GM23338 (cell line): Measurements from ENCODE around the gene SH2D2A. TPM values are rescaled to one million over a fixed set of nuclear protein-coding genes. Genes with fewer than 3 reads are reported as not detected.

Experiments
- ATAC-seq: fragments of 200-7000 bp; cut with Tn5 transposase; 3 replicates; pipeline ENCODE4 v1.9.1; 2020
- DNase-seq: peaks from one replicate; pipeline ENCODE4 v3.0.0-alpha.2; 2015; ENCODE audit warnings: low spot score
- H2AFZ ChIP-seq: fragments of 200-600 bp; sonication (generic); 2 replicates; pipeline ENCODE4 v1.8.0; 2016; ENCODE audit warnings: antibody characterized with exemption, mild to moderate bottlenecking, moderate library complexity
- H3F3A ChIP-seq: fragments of 200-600 bp; sonication (generic); replicated peaks from 2 replicates; pipeline ENCODE4 v1.8.0; 2017; ENCODE audit warnings: antibody characterized with exemption, mixed run types, low read depth
- H3K27ac ChIP-seq: fragments of 200-600 bp; sonication (generic); 2 replicates; pipeline ENCODE4 v1.6.1; 2016; ENCODE audit warnings: low read depth
- H3K27me3 ChIP-seq: fragments of 200-600 bp; sonication (generic); 2 replicates; pipeline ENCODE4 v1.8.0; 2016; ENCODE audit warnings: mild to moderate bottlenecking, mixed run types, moderate library complexity; ENCODE audit not compliant: insufficient read depth
- H3K36me3 ChIP-seq: fragments of 200-600 bp; sonication (generic); 2 replicates; pipeline ENCODE4 v1.8.0; 2016; ENCODE audit warnings: mild to moderate bottlenecking; ENCODE audit not compliant: insufficient read depth
- H3K4me1 ChIP-seq: fragments of 200-600 bp; sonication (generic); 2 replicates; pipeline ENCODE4 v1.8.0; 2016; ENCODE audit warnings: mild to moderate bottlenecking, moderate library complexity; ENCODE audit not compliant: insufficient read depth
- H3K4me2 ChIP-seq: fragments of 200-600 bp; sonication (generic); 2 replicates; pipeline ENCODE4 v1.7.1; 2017; ENCODE audit warnings: mixed run types
- H3K4me3 ChIP-seq: fragments of 200-600 bp; sonication (generic); 2 replicates; pipeline ENCODE4 v1.6.1; 2016; ENCODE audit warnings: mixed run types
- H3K79me2 ChIP-seq: fragments of 200-600 bp; sonication (generic); replicated peaks from 2 replicates; pipeline ENCODE4 v1.8.0; 2017; ENCODE audit warnings: mild to moderate bottlenecking; ENCODE audit not compliant: insufficient read depth
- H3K9me2 ChIP-seq: fragments of 200-600 bp; sonication (generic); 2 replicates; pipeline ENCODE4 v1.8.0; 2017; ENCODE audit not compliant: insufficient read depth
- H4K20me1 ChIP-seq: fragments of 200-600 bp; sonication (generic); replicated peaks from 2 replicates; pipeline ENCODE4 v1.8.0; 2017; ENCODE audit warnings: mild to moderate bottlenecking; ENCODE audit not compliant: insufficient read depth
- H3K27ac Mint-ChIP-seq: 2 replicates; pipeline ENCODE4 v1.8.0; 2020; ENCODE audit warnings: inconsistent platforms, mild to moderate bottlenecking, moderate library complexity, mixed read lengths
- H3K27me3 Mint-ChIP-seq: 3 replicates; pipeline ENCODE4 v1.8.0; 2022; ENCODE audit warnings: low read depth, mild to moderate bottlenecking, moderate library complexity, mixed read lengths, inconsistent platforms; ENCODE audit not compliant: insufficient read depth, poor library complexity
- H3K36me3 Mint-ChIP-seq: 3 replicates; pipeline ENCODE4 v1.8.0; 2021; ENCODE audit warnings: low read depth, mild to moderate bottlenecking, inconsistent platforms, moderate library complexity, mixed read lengths
- H3K4me1 Mint-ChIP-seq: 3 replicates; pipeline ENCODE4 v1.8.0; 2020; ENCODE audit warnings: mild to moderate bottlenecking, inconsistent platforms, mixed read lengths
- H3K4me3 Mint-ChIP-seq: 3 replicates; pipeline ENCODE4 v1.8.0; 2021; ENCODE audit warnings: moderate library complexity, mild to moderate bottlenecking, inconsistent platforms, mixed read lengths
- H3K9me3 Mint-ChIP-seq: 3 replicates; pipeline ENCODE4 v1.8.0; 2020; ENCODE audit warnings: moderate library complexity, mild to moderate bottlenecking, inconsistent platforms, mixed read lengths
- CREB1 ChIP-seq: fragments of 250-450 bp; sonication (Bioruptor Pico); IDR thresholded peaks from 2 replicates; pipeline ENCODE4 v1.5.0; 2020; ENCODE audit warnings: low read depth, mild to moderate bottlenecking, moderate library complexity
- EZH2 ChIP-seq: fragments of 200-600 bp; sonication (generic); IDR thresholded peaks from one replicate; pipeline ENCODE4 v1.8.0; 2017; ENCODE audit warnings: antibody characterized with exemption, mild to moderate bottlenecking, low read depth; ENCODE audit not compliant: unreplicated experiment
- EZH2phosphoT487 ChIP-seq: fragments of 200-600 bp; sonication (generic); IDR thresholded peaks from one replicate; pipeline ENCODE4 v1.8.1; 2018; ENCODE audit warnings: antibody characterized with exemption; ENCODE audit not compliant: unreplicated experiment
- JUNB ChIP-seq: IDR thresholded peaks from one replicate; pipeline ENCODE4 v1.6.1; 2016; ENCODE audit warnings: antibody characterized with exemption; ENCODE audit not compliant: unreplicated experiment
- REST ChIP-seq: IDR thresholded peaks from one replicate; pipeline ENCODE4 v1.6.1; 2018; ENCODE audit warnings: antibody characterized with exemption; ENCODE audit not compliant: unreplicated experiment
- STAT1 ChIP-seq: IDR thresholded peaks from one replicate; pipeline ENCODE4 v1.6.1; 2016; ENCODE audit warnings: antibody characterized with exemption; ENCODE audit not compliant: unreplicated experiment
- ZNF114 ChIP-seq: fragments of 250-450 bp; sonication (Bioruptor Pico); IDR thresholded peaks from 2 replicates; pipeline ENCODE4 v1.5.0; 2020; ENCODE audit warnings: mild to moderate bottlenecking, moderate library complexity
- ZNF462 ChIP-seq: fragments of 250-450 bp; sonication (Bioruptor Pico); IDR thresholded peaks from 2 replicates; pipeline ENCODE4 v1.5.0; 2020; ENCODE audit warnings: mild to moderate bottlenecking, moderate library complexity
- polyA plus RNA-seq: library from polyadenylated mRNA; unstranded; fragments of >200 nt; fragmentation: Nextera tagmentation; extraction: Ambion mirVana; gene quantifications from 2 replicates; pipeline ENCODE4 v1.2.1, GENCODE V29; 2016
- total RNA-seq: library from RNA; depleted of rRNA; stranded (reverse); fragments of >200 nt; shearing (Covaris generic); gene quantifications from 2 replicates; pipeline ENCODE4 v1.2.3, GENCODE V29; 2014
- TF ChIP-seq, protein P1 (sequence below): IDR thresholded peaks from 2 replicates; pipeline ENCODE4 v1.6.1; 2016; ENCODE audit warnings: antibody characterized with exemption

Gene SH2D2A
- total and polyA plus RNA-seq, 2 experiments from 2014 or later = 5.5 to 11.5 TPM

DNA sequence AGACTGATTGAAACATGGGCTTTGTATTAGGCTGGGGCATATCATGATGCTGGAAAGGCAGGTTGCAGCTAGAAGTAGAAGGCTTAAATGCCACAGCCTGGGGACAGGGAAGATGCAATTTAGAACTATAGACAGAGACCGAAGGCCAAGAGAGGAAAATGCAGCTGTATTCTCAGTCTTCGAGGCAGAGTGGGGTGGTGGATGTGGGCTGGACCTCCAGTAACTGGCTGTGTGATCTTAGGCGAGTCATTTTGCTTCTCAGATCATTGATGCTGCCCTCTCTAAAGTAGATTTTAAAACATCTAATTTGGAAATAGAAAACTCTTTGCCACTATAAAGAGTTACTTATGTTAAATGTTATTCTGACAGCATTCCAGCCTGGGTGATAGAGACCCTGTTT lies 17.7 kb upstream of the SH2D2A start:
- no peak for ATAC-seq
- Mint-ChIP-seq H3K4me3 (no peak overlapping the region), H3K27me3 (peaks cover 14% of the 10 kb centered on the region), H3K27ac (no peak overlapping the region), H3K9me3 (no peaks in the 10 kb centered on the region), H3K36me3 (no peaks in the 10 kb centered on the region), H3K4me1 (no peaks in the 10 kb centered on the region; the same call in 2 of the 3 replicates)
- DNase-seq = no peak
- no peaks in the 10 kb centered on the region for H3K36me3 ChIP-seq
- H3K9me2 ChIP-seq = no peaks in the 10 kb centered on the region
- no peak overlapping the region for H2AFZ ChIP-seq
- peaks cover 25% of the 10 kb centered on the region; the same call in 1 of the 2 replicates for H3K27me3 ChIP-seq
- no peaks in the 10 kb centered on the region for H4K20me1 ChIP-seq
- no peak overlapping the region for H3K27ac ChIP-seq
- no peaks in the 10 kb centered on the region for H3F3A ChIP-seq
- no peak overlapping the region for H3K4me2 ChIP-seq
- no peak overlapping the region for H3K4me3 ChIP-seq
- no peaks in the 10 kb centered on the region for H3K4me1 ChIP-seq
- no peaks in the 10 kb centered on the region for H3K79me2 ChIP-seq
- no peak for TF ChIP-seq REST
- no peak for TF ChIP-seq STAT1
- no peak for TF ChIP-seq EZH2
- TF ChIP-seq ZNF462 (CRISPR knock-in tag) = no peak
- TF ChIP-seq ZNF114 (CRISPR knock-in tag) = no peak
- TF ChIP-seq, protein P1, sequence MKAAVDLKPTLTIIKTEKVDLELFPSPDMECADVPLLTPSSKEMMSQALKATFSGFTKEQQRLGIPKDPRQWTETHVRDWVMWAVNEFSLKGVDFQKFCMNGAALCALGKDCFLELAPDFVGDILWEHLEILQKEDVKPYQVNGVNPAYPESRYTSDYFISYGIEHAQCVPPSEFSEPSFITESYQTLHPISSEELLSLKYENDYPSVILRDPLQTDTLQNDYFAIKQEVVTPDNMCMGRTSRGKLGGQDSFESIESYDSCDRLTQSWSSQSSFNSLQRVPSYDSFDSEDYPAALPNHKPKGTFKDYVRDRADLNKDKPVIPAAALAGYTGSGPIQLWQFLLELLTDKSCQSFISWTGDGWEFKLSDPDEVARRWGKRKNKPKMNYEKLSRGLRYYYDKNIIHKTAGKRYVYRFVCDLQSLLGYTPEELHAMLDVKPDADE = no peak
- TF ChIP-seq JUNB = no peak
- TF ChIP-seq CREB1 (CRISPR knock-in tag) = no peak
- TF ChIP-seq EZH2phosphoT487 = no peak
